Loucy (cell line): ENCODE results near the gene CPNE9.

ENCODE experiments used
- H2AFZ ChIP-seq: fragments of 200-600 bp; sonication (generic); 2 replicates; pipeline ENCODE4 v1.6.0; 2016; ENCODE audit warnings: antibody characterized with exemption, mild to moderate bottlenecking, low read length, moderate library complexity
- H3F3A ChIP-seq: fragments of 200-600 bp; 2 replicates; pipeline ENCODE4 v1.6.0; 2016; ENCODE audit warnings: antibody characterized with exemption, low read depth, mild to moderate bottlenecking
- H3K27me3 ChIP-seq: fragments of 200-600 bp; sonication (generic); 2 replicates; pipeline ENCODE4 v1.6.1; 2014; ENCODE audit warnings: low read length, mild to moderate bottlenecking; ENCODE audit not compliant: insufficient read depth, poor library complexity, severe bottlenecking
- H3K36me3 ChIP-seq: fragments of 200-600 bp; sonication (generic); 2 replicates; pipeline ENCODE4 v1.6.1; 2016; ENCODE audit warnings: low read length; ENCODE audit not compliant: insufficient read depth
- H3K4me1 ChIP-seq: fragments of 200-600 bp; sonication (generic); 2 replicates; pipeline ENCODE4 v1.5.1; 2014; ENCODE audit warnings: low read length, mild to moderate bottlenecking; ENCODE audit not compliant: insufficient read depth, poor library complexity, severe bottlenecking
- H3K4me2 ChIP-seq: fragments of 200-600 bp; sonication (generic); 2 replicates; pipeline ENCODE4 v1.6.0; 2014; ENCODE audit warnings: antibody characterized with exemption, low read length, low read depth, mild to moderate bottlenecking; ENCODE audit not compliant: poor library complexity, severe bottlenecking
- H3K4me3 ChIP-seq: fragments of 200-600 bp; sonication (generic); 2 replicates; pipeline ENCODE4 v1.5.1; 2014; ENCODE audit warnings: low read length, mild to moderate bottlenecking, mixed read lengths; ENCODE audit not compliant: poor library complexity, severe bottlenecking
- H3K79me2 ChIP-seq: fragments of 200-600 bp; sonication (generic); 2 replicates; pipeline ENCODE4 v1.6.1; 2014; ENCODE audit warnings: low read length; ENCODE audit not compliant: insufficient read depth
- H3K9ac ChIP-seq: fragments of 200-600 bp; sonication (generic); 2 replicates; pipeline ENCODE4 v1.6.0; 2014; ENCODE audit warnings: mild to moderate bottlenecking, low read depth, low read length, moderate library complexity; ENCODE audit not compliant: poor library complexity, severe bottlenecking
- H3K9me2 ChIP-seq: fragments of 200-600 bp; sonication (generic); replicated peaks from 2 replicates; pipeline ENCODE4 v1.6.1; 2016; ENCODE audit warnings: low read depth, low read length, mixed read lengths
- H3K9me3 ChIP-seq: fragments of 200-600 bp; sonication (generic); 2 replicates; pipeline ENCODE4 v1.6.1; 2014; ENCODE audit warnings: mild to moderate bottlenecking, antibody characterized with exemption, low read length, low read depth; ENCODE audit not compliant: insufficient read depth
- H4K20me1 ChIP-seq: fragments of 200-600 bp; sonication (generic); 2 replicates; pipeline ENCODE4 v1.6.0; 2014; ENCODE audit warnings: antibody characterized with exemption, low read length, mild to moderate bottlenecking; ENCODE audit not compliant: insufficient read depth, poor library complexity, severe bottlenecking
- CTCF ChIP-seq: fragments of 200-600 bp; sonication (generic); conservative IDR thresholded peaks from 2 replicates; pipeline ENCODE4 v1.5.1; 2014; ENCODE audit warnings: mild to moderate bottlenecking, antibody characterized with exemption, low read length
- EZH2phosphoT487 ChIP-seq: fragments of 200-600 bp; IDR thresholded peaks from 2 replicates; pipeline ENCODE4 v1.6.1; 2018; ENCODE audit warnings: antibody characterized with exemption, mild to moderate bottlenecking, moderate library complexity, borderline replicate concordance

Gene CPNE9

GRCh38 chr3:9664119-9664751 is 39.4 kb upstream of the CPNE9 start:
- Histone ChIP-seq H3K9me2 (no peaks in the 10 kb centered on the region), H3K4me3 (no peak overlapping the region), H4K20me1 (no peaks in the 10 kb centered on the region), H3K36me3 (peaks cover 60% of the 10 kb centered on the region; the same call in 1 of the 2 replicates), H3K9ac (no peak overlapping the region), H3K79me2 (no peaks in the 10 kb centered on the region), H2AFZ (no peak overlapping the region), H3K4me2 (no peak overlapping the region), H3F3A (no peaks in the 10 kb centered on the region), H3K4me1 (no peaks in the 10 kb centered on the region), H3K9me3 (no peaks in the 10 kb centered on the region), H3K27me3 (no peaks in the 10 kb centered on the region)
- no peak for TF ChIP-seq EZH2phosphoT487
- no peak for TF ChIP-seq CTCF

- H3K9ac ChIP-seq: no peak overlapping the region
- H3K4me2 ChIP-seq: no peak overlapping the region
- no peaks in the 10 kb centered on the region for H3K27me3 ChIP-seq
- no peaks in the 10 kb centered on the region for H3K4me1 ChIP-seq
- H3F3A ChIP-seq: no peaks in the 10 kb centered on the region
- H3K36me3 ChIP-seq: peaks cover 83% of the 10 kb centered on the region; the same call in 1 of the 2 replicates
- H4K20me1 ChIP-seq: no peaks in the 10 kb centered on the region
- H2AFZ ChIP-seq: no peak overlapping the region
- no peaks in the 10 kb centered on the region for H3K9me3 ChIP-seq
- H3K9me2 ChIP-seq: no peaks in the 10 kb centered on the region
- TF ChIP-seq EZH2phosphoT487 (no peak), CTCF (no peak)
- no peak overlapping the region for H3K4me3 ChIP-seq
- H3K79me2 ChIP-seq: no peaks in the 10 kb centered on the region
These were observed 36.8 kb upstream of the CPNE9 start for GRCh38 chr3:9666704-9667445.

- Histone ChIP-seq H2AFZ (no peak overlapping the region), H3K9ac (no peak overlapping the region), H3K79me2 (no peaks in the 10 kb centered on the region), H3K4me1 (no peaks in the 10 kb centered on the region), H3K9me3 (no peaks in the 10 kb centered on the region), H3K27me3 (no peaks in the 10 kb centered on the region), H3K4me3 (no peak overlapping the region), H3K4me2 (no peak overlapping the region), H3K9me2 (no peaks in the 10 kb centered on the region), H3F3A (no peaks in the 10 kb centered on the region), H3K36me3 (peaks cover 87% of the 10 kb centered on the region; the same call in 1 of the 2 replicates), H4K20me1 (no peaks in the 10 kb centered on the region)
- TF ChIP-seq EZH2phosphoT487 (no peak), CTCF (no peak)
These were observed 34.4 kb upstream of the CPNE9 start for GRCh38 chr3:9669277-9669676.
